Measurements from ENCODE around the gene ARPC4.

GRCh38 chr3:9809239-9809614 is 16.3 kb downstream of the ARPC4 start:
- TF ChIP-seq CTCF (IDR thresholded peaks at IDR 0.05; ENCODE audit: low read depth, low read length) (no peak), POLR2A (IDR thresholded peaks at IDR 0.05; ENCODE audit: extremely low read depth, insufficient read length) (no peak), MAX (IDR thresholded peaks at IDR 0.05; ENCODE audit: low read depth, low read length) (no peak), MYC (IDR thresholded peaks at IDR 0.05; ENCODE audit: low read depth, low read length) (no peak)
